ENCODE data around the gene PAM16.

The PAM16 gene

DNA sequence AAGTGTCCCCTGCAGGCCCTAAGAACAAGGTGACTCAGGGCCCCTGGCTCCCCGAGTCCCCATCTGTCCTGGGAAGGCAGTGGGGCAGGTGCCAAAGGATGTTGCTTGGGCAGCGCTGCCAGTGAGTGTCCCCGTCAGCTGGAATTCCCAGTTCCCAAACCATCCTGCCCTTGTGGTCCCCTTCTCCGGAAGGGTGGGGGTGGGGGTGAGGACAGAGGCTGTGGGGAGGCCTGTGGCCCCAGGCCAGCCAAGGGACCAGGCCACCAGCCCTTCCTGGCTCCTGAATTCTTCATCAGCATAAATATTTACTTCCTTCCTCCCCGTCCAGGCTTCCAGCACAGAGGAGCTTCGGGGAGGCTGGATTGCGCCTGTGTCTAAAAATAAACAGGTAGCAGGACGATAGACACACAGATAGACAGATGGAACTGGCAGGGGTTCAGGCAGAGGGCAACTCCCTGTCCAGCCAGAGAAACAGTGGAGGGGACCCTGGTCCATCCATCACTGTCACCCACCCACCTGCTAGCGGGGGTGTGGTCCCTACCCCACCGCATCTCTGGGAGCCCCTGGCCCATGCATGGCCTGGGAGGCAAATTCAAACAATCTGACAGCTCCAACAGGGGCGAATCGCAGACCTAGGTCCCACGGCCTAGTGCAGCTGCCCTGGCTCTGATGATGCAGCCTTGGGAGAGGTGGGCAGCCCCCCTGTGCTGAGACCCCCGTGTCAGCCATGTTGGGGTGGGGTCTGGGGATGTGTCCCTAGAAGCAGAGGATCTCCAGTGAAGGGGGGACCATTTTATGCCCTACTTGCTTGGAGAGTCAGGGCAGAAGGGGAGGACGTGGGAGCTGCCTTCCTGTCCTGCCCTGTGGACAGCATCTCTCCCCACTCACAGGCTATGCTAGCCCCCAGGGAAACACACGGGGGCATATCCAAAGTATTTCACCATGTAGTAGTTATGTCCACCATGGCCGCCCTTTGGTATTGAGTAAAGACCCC, 22.0 kb downstream of the PAM16 start:
- Histone ChIP-seq H3K9ac (peak overlapping the region; percentile 78), H3K36me3 (peaks cover 25% of the 10 kb centered on the region), H3K4me3 (peak overlapping the region; percentile 70), H3K9me3 (no peaks in the 10 kb centered on the region), H3K27ac (peak overlapping the region; percentile 90), H3K4me1 (peaks cover 63% of the 10 kb centered on the region), H3K27me3 (no peaks in the 10 kb centered on the region), H3K4me2 (peak overlapping the region; percentile 98), H4K20me1 (peaks cover 71% of the 10 kb centered on the region)
- TF ChIP-seq Cebpa-rat (IDR thresholded peaks at IDR 0.05): no peak

DNA sequence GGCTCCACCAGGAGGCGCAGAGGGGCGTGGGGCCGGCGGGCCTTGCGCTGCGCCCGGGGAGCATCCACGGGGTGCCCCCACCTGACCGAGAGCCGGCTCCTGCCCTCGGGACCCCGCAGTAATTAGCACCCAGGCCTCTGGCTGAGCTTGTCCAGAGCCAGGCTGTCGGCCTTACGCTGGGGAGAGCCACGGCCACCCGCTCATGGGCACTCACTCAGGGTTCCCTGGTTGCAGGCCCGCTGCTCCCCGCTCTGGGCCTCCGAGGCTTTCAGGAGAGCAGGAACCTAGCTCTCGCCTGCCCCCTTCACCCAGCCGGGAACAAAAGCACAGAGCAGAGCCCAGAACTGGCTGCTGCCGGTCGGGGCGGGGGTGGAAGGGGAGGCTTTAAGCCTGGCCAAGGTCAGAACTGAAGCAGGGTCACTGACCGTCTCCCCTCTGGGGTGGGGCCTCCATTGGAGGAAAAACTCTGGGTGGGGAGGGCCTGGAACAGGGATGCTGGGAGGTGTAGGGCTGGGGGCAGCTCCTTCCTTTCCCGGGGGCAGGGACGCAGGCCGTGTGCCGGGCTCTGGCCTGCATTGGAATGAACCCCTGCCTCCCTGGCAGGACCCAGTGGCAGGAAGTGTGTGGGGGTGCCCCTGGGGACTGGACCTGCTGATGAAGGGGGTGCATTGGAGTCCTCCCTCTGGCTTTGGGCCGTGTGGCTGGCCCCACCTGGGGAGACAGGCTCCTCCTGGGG, 22.9 kb downstream of the PAM16 start:
- H3K27ac ChIP-seq: peak overlapping the region; percentile 90
- H3K4me1 ChIP-seq: peaks cover 71% of the 10 kb centered on the region
- peaks cover 16% of the 10 kb centered on the region for H3K36me3 ChIP-seq
- no peaks in the 10 kb centered on the region for H3K9me3 ChIP-seq
- H3K9ac ChIP-seq: peak overlapping the region; percentile 78
- peaks cover 71% of the 10 kb centered on the region for H4K20me1 ChIP-seq
- H3K27me3 ChIP-seq: no peaks in the 10 kb centered on the region
- peak overlapping the region; percentile 98 for H3K4me2 ChIP-seq
- TF ChIP-seq Cebpa-rat (IDR thresholded peaks at IDR 0.05): no peak
- peak overlapping the region; percentile 70 for H3K4me3 ChIP-seq

DNA sequence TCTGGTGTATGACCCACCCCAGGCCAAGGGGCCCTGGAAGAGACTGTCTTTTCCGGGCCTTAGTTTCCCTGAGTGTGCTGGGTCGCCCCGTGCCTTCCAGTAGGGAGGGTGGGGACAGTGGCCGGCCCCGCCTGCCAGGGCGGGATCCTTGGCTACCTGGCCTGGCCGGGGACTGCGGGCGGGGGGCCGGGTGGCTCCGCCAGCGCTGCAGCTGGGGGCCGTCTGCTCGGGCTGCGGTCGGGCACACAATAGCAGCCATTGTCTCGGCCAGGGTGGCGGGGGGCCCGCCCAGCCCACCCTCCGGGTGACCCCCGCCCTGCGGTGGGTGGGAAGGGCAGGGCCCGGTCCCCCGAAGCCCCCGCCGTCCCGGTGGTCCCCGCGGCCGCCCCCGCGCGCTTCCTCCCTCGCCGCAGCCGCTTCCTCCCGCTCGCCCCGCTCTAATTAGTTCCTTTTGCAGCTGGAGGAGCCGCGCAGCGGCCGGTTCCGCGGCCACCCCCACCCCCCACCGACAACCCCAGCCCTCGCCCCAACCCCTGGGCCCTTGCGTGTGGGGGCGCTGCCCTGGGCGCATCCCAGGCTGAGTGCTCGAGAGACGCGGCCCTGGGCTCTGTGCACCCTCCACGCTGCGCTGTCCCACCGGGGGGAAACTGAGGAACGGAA, 23.6 kb downstream of the PAM16 start:
- TF ChIP-seq Cebpa-rat (IDR thresholded peaks at IDR 0.05): no peak
- Histone ChIP-seq H3K4me1 (peaks cover 78% of the 10 kb centered on the region), H3K4me2 (peak overlapping the region; percentile 98), H3K9me3 (no peaks in the 10 kb centered on the region), H3K27ac (peak overlapping the region; percentile 90), H3K36me3 (peaks cover 9% of the 10 kb centered on the region), H4K20me1 (peaks cover 71% of the 10 kb centered on the region), H3K4me3 (peak overlapping the region; percentile 70), H3K9ac (peak overlapping the region; percentile 78), H3K27me3 (no peaks in the 10 kb centered on the region)

DNA sequence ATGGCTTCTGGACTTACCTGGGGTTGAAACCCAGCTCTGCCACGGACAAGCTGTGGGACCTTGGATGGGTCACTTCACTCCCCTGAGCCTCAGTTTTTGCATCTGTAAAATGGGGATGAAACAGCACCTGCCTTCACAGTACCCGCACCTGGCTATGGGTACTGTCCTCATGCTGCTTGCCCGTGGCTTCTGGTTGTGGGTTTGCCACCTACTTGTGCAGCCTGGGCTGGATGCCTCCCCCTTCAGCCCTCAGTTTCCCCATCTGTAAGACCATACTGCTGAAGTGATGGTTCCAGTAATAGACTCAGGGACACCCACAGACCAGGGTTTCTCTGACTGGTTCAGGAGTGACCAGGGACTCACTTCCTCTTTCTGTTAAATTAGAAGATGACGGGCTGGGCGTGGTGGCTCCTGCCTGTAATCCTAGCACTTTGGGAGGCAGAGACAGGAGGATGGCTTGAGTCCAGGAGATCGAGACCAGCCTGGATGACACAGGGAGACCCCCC, 25.8 kb downstream of the PAM16 start:
- Histone ChIP-seq H3K9me3 (no peaks in the 10 kb centered on the region), H3K36me3 (no peaks in the 10 kb centered on the region), H4K20me1 (peaks cover 71% of the 10 kb centered on the region), H3K4me2 (peak overlapping the region; percentile 100), H3K9ac (no peak overlapping the region), H3K4me1 (peaks cover 96% of the 10 kb centered on the region), H3K27me3 (no peaks in the 10 kb centered on the region), H3K27ac (no peak overlapping the region; the same call in 1 of the 2 replicates), H3K4me3 (no peak overlapping the region)
- no peak for TF ChIP-seq Cebpa-rat (IDR thresholded peaks at IDR 0.05)

DNA sequence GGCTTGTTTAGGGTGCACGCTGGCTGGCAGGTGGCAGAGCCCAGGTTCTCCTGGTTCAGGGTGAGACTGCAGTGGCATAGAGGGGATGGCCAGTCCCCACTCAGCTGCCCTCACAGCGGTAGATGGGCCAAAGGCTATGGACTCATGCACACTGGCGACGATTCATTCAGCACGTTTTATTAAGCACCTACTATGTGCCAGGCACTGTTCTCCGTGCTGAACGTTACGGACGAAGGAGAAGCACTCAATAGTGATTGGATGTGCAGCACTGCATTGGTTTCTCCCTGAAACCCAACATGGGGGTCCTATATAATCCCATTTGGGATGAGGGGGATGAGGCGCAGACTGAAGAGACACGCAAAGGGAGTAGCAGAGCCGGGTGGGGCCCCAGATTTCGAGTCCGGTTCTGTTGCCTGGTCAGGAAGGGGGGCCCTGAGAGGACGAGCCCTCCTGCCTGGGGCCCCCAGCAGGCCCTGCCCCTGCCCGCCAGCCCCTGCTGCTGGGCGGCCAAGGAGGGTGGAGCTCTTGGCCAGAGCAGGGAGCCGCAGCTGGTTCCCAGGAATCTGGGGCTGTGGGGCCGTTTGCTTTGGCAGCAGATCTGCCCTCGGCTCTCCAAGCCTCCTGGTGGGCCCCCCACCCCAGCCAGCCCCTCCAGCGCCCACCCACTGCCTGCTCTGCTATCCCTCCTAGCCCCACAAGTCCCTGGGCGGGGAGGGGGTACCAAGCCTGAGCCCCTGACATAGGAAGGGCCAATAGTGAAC, 26.4 kb downstream of the PAM16 start:
- H3K9me3 ChIP-seq: no peaks in the 10 kb centered on the region
- peak overlapping the region; percentile 70 for H3K27ac ChIP-seq
- peaks cover 73% of the 10 kb centered on the region for H4K20me1 ChIP-seq
- H3K36me3 ChIP-seq: no peaks in the 10 kb centered on the region
- peak overlapping the region; percentile 61; the same call in 1 of the 2 replicates for H3K9ac ChIP-seq
- H3K4me1 ChIP-seq: peaks cover 96% of the 10 kb centered on the region
- no peak for TF ChIP-seq Cebpa-rat (IDR thresholded peaks at IDR 0.05)
- peak overlapping the region; percentile 100 for H3K4me2 ChIP-seq
- H3K4me3 ChIP-seq: 0 out of 2 replicates have a peak overlapping the region, but pooled peaks have one; percentile 42
- no peaks in the 10 kb centered on the region for H3K27me3 ChIP-seq

DNA sequence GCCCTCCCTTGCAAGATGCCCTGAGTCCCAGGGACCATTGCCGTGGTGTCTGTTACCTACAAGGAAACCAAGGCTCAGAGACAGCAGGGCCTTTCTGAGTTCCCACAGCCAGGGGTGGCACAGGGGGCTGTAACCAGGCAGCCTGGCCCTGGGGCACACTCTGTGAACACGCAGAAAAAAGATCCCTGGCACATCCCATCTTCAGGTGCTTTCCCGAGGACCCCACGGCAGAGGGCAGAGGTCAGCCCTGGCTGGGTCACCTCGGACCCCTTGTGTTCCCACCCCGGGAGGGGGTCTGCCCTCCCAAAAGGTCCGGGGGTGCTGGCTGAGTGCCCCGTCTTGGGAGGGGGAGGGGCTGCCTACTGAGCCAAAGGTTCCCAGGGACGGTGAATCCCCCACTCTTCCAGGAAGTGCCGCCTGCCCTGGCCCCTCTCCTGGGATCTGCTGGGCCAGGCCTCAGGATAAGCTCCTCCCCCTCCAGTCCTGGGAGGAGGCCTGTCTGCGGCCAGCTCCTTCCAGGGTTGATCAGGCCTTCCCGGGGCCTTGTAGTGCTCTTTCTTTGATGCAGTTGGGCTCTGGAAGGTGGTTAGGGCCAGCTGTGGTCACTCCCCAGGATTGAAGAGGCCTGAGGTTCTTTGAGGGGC, 27.2 kb downstream of the PAM16 start:
- Histone ChIP-seq H3K4me2 (peak overlapping the region; percentile 100), H3K4me3 (peak overlapping the region; percentile 42; the same call in 1 of the 2 replicates), H4K20me1 (peaks cover 73% of the 10 kb centered on the region), H3K27ac (peak overlapping the region; percentile 70), H3K27me3 (no peaks in the 10 kb centered on the region), H3K9me3 (no peaks in the 10 kb centered on the region), H3K4me1 (peaks cover 96% of the 10 kb centered on the region), H3K36me3 (no peaks in the 10 kb centered on the region), H3K9ac (peak overlapping the region; percentile 61; the same call in 1 of the 2 replicates)
- no peak for TF ChIP-seq Cebpa-rat (IDR thresholded peaks at IDR 0.05)

DNA sequence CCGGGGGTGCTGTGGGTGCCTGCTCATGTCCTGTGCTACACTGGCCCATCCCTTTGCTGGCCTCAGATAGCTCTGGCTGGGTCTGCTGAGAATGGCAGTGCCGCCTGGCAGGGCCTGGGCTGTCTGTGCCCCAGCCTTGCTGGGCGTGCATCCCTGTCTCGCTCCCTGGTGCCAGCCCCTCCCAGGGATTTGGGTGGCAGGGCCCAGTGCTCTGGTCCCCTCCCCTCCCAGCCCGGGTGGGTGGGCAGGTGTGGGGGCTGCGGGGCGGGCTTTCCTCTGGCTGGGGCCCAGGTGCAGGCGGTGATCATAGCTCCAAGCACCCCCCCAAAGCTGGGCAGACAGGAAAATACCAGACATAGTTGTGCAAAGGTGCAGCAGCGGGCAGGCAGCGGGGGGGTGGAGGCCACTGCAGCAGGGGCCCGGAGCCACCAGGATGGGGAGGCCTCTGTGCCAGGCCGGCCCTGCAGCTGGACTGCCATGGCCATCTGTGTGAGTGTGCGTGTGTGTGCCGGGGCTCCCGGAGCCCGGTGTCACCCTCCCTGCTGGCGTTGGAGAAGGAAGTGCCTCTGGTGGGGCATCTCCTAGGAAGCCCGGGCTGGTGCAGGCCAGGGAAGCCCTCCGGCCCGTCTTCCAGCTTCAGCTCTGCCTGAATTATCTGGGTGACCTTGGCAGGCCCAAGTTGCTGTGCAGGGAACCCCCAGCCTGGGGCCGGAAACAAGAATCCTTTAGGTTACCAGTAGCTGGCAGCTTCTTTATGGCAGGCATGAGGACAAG, 27.9 kb downstream of the PAM16 start:
- Histone ChIP-seq H4K20me1 (peaks cover 75% of the 10 kb centered on the region), H3K36me3 (no peaks in the 10 kb centered on the region), H3K4me3 (no peak overlapping the region), H3K27ac (peak overlapping the region; percentile 70), H3K9ac (peak overlapping the region; percentile 61; the same call in 1 of the 2 replicates), H3K9me3 (no peaks in the 10 kb centered on the region), H3K27me3 (no peaks in the 10 kb centered on the region), H3K4me2 (peak overlapping the region; percentile 100), H3K4me1 (peaks cover 96% of the 10 kb centered on the region)
- TF ChIP-seq Cebpa-rat (IDR thresholded peaks at IDR 0.05): no peak
